ENCODE data around the gene VPS13D. TPM values are rescaled to one million over a fixed set of nuclear protein-coding genes. Genes with fewer than 3 reads are reported as not detected.

Gene VPS13D
- total RNA-seq, 1 donor from 2014 or later = 28.3 TPM

- intact Hi-C loops (cut with DNase I) = no loop called here
- Histone ChIP-seq H3K36me3 (peaks cover 35 to 57% of the 10 kb centered on the region in 2 donors), H3K4me1 (no peaks in the 10 kb centered on the region), H3K9me3 (no peaks in the 10 kb centered on the region), H3K4me3 (no peak overlapping the region), H3K27me3 (no peaks in the 10 kb centered on the region), H3K27ac (no peak overlapping the region)
- no peak for DNase-seq (ENCODE audit: low spot score in 2 of 2)
- TF ChIP-seq, protein P1, sequence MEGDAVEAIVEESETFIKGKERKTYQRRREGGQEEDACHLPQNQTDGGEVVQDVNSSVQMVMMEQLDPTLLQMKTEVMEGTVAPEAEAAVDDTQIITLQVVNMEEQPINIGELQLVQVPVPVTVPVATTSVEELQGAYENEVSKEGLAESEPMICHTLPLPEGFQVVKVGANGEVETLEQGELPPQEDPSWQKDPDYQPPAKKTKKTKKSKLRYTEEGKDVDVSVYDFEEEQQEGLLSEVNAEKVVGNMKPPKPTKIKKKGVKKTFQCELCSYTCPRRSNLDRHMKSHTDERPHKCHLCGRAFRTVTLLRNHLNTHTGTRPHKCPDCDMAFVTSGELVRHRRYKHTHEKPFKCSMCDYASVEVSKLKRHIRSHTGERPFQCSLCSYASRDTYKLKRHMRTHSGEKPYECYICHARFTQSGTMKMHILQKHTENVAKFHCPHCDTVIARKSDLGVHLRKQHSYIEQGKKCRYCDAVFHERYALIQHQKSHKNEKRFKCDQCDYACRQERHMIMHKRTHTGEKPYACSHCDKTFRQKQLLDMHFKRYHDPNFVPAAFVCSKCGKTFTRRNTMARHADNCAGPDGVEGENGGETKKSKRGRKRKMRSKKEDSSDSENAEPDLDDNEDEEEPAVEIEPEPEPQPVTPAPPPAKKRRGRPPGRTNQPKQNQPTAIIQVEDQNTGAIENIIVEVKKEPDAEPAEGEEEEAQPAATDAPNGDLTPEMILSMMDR (IDR thresholded peaks at IDR 0.05) = no peak
Measured at GRCh38 chr1:12369258-12369657, 139.4 kb downstream of the VPS13D start.

- Histone ChIP-seq H3K4me3 (no peak overlapping the region), H3K9me3 (no peaks in the 10 kb centered on the region), H3K27me3 (no peaks in the 10 kb centered on the region), H3K27ac (no peak overlapping the region), H3K4me1 (no peaks in the 10 kb centered on the region), H3K36me3 (peaks cover 35 to 64% of the 10 kb centered on the region in 2 donors)
- intact Hi-C loops (cut with DNase I) = no loop called here
- TF ChIP-seq, protein P1 (IDR thresholded peaks at IDR 0.05) = no peak
- DNase-seq (ENCODE audit: low spot score in 2 of 2) = no peak
Measured at GRCh38 chr1:12370333-12370975, 140.6 kb downstream of the VPS13D start.

GRCh38 chr1:12371053-12371452 is 141.2 kb downstream of the VPS13D start:
- no peak for DNase-seq (ENCODE audit: low spot score in 2 of 2)
- intact Hi-C loops (cut with DNase I) = no loop called here
- TF ChIP-seq, protein P1 (IDR thresholded peaks at IDR 0.05) = no peak
- Histone ChIP-seq H3K9me3 (no peaks in the 10 kb centered on the region), H3K4me3 (no peak overlapping the region), H3K36me3 (peaks cover 35 to 70% of the 10 kb centered on the region in 2 donors), H3K27me3 (no peaks in the 10 kb centered on the region), H3K4me1 (no peaks in the 10 kb centered on the region), H3K27ac (no peak overlapping the region)

DNA sequence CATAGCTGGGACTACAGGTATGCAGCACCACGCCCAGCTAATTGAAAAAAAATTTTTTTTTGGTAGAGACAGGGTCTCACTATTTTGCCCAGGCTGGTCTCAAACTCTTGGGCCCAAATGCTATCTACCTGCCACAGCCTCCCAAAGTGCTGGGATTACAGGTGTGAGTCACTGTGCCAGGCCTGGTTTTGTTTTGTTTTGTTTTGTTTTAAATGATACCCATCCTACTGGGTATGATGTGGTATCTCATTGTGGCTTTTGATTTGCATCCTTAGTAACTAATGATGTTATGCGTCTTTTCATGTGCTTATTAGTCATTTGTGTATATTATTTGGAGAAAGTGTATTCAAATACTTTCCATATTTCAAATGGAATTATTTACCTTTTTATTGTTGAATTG is 142.3 kb downstream of the VPS13D start:
- Histone ChIP-seq H3K36me3 (peaks cover 44 to 74% of the 10 kb centered on the region in 2 donors), H3K27ac (no peak overlapping the region), H3K27me3 (no peaks in the 10 kb centered on the region), H3K4me3 (no peak overlapping the region), H3K4me1 (no peaks in the 10 kb centered on the region), H3K9me3 (no peaks in the 10 kb centered on the region)
- TF ChIP-seq, protein P1 (IDR thresholded peaks at IDR 0.05) = no peak
- intact Hi-C loops (cut with DNase I) = no loop called here
- no peak for DNase-seq (ENCODE audit: low spot score in 2 of 2)

DNA sequence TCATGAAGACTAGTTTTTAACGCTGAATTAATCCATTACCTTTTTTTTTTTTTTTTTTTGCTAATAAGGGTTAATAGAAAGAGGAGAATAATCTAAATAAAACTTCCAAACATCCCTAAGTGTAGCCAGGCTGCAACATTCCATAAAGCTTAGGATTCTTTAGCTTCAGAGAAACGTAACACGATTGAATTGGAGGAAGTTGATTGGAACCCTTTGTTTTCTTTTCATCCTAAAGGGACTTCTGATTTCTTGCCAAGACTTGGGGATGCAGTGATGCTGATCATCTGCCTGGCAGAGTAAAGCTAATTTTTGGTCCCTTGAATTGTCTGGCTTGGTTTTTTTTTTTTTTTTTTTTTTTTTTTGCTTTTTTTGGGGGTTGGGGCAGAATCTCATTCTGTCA is 142.9 kb downstream of the VPS13D start:
- Histone ChIP-seq H3K4me1 (no peaks in the 10 kb centered on the region), H3K9me3 (no peaks in the 10 kb centered on the region), H3K27me3 (no peaks in the 10 kb centered on the region), H3K4me3 (no peak overlapping the region), H3K27ac (no peak overlapping the region), H3K36me3 (peaks cover 49 to 74% of the 10 kb centered on the region in 2 donors)
- intact Hi-C loops (cut with DNase I) = no loop called here
- no peak for DNase-seq (ENCODE audit: low spot score in 2 of 2)
- TF ChIP-seq, protein P1 (IDR thresholded peaks at IDR 0.05) = no peak
